ENCODE data around the gene SUGP1. TPM values are rescaled to one million over a fixed set of nuclear protein-coding genes. Genes with fewer than 3 reads are reported as not detected.

Gene SUGP1
- total RNA-seq, 1 experiment from 2014 or later: 51.2 TPM

- Mint-ChIP-seq H3K4me1 (ENCODE audit: low read depth, unreplicated experiment) (peaks cover 5% of the 10 kb centered on the region), H3K27me3 (ENCODE audit: insufficient read depth, unreplicated experiment) (no peaks in the 10 kb centered on the region), H3K4me3 (ENCODE audit: unreplicated experiment) (no peak overlapping the region), H3K27ac (ENCODE audit: unreplicated experiment) (no peak overlapping the region), H3K36me3 (ENCODE audit: insufficient read depth, unreplicated experiment) (peaks cover 41% of the 10 kb centered on the region), H3K9me3 (ENCODE audit: unreplicated experiment) (no peaks in the 10 kb centered on the region)
- no peaks in the 10 kb centered on the region for H3K4me1 ChIP-seq
- ChIA-PET CTCF (no interaction called here), POLR2A (no interaction called here)
- no TSS peak for BruUV-seq (replicated peaks)
- H3K36me3 ChIP-seq (ENCODE audit: control insufficient read depth, insufficient read depth, low read length): 0 out of 2 replicates have a peak, but pooled peaks cover 2% of the 10 kb centered on the region
- no peak for TF ChIP-seq CTCF (IDR thresholded peaks at IDR 0.05; ENCODE audit: insufficient read depth in 1 of 2, low read depth in 1 of 2, low read length in 1 of 2, severe bottlenecking in 1 of 2, unreplicated experiment in 1 of 2)
- no peak for DNase-seq
- no peaks in the 10 kb centered on the region for H3K9me3 ChIP-seq
- intact Hi-C loops (cut with micrococcal nuclease; ENCODE audit: unreplicated experiment): no loop called here
- H3K27me3 ChIP-seq (replicated peaks; ENCODE audit: control insufficient read depth, insufficient read depth, low read length): no peaks in the 10 kb centered on the region
- no peak overlapping the region for H3K4me3 ChIP-seq (ENCODE audit: low read depth, low read length)
These were observed 8.8 kb upstream of the SUGP1 start for GRCh38 chr19:19329126-19329525.

- H3K27me3 Mint-ChIP-seq (ENCODE audit: insufficient read depth, unreplicated experiment): no peaks in the 10 kb centered on the region
- no peak overlapping the region for H3K4me3 Mint-ChIP-seq (ENCODE audit: unreplicated experiment)
- H3K27ac Mint-ChIP-seq (ENCODE audit: unreplicated experiment): no peak overlapping the region
- no peak for DNase-seq
- Histone ChIP-seq H3K36me3 (ENCODE audit: control insufficient read depth, insufficient read depth, low read length) (no peaks in the 10 kb centered on the region; the same call in 1 of the 2 replicates), H3K4me3 (ENCODE audit: low read depth, low read length) (no peak overlapping the region), H3K4me1 (no peaks in the 10 kb centered on the region), H3K9me3 (no peaks in the 10 kb centered on the region), H3K27me3 (replicated peaks; ENCODE audit: control insufficient read depth, insufficient read depth, low read length) (no peaks in the 10 kb centered on the region)
- no peaks in the 10 kb centered on the region for H3K9me3 Mint-ChIP-seq (ENCODE audit: unreplicated experiment)
- intact Hi-C loops (cut with micrococcal nuclease; ENCODE audit: unreplicated experiment): no loop called here
- ChIA-PET POLR2A (no interaction called here), CTCF (interaction anchor here (0.7 kb wide), 1 partner anchor 341 kb away, joined by 9 read pairs; no protein-coding TSS in a partner anchor)
- TF ChIP-seq CTCF (IDR thresholded peaks at IDR 0.05; ENCODE audit: insufficient read depth in 1 of 2, low read depth in 1 of 2, low read length in 1 of 2, severe bottlenecking in 1 of 2, unreplicated experiment in 1 of 2): no peak
- H3K36me3 Mint-ChIP-seq (ENCODE audit: insufficient read depth, unreplicated experiment): peaks cover 45% of the 10 kb centered on the region
- peaks cover 5% of the 10 kb centered on the region for H3K4me1 Mint-ChIP-seq (ENCODE audit: low read depth, unreplicated experiment)
- BruUV-seq (replicated peaks): no TSS peak
These were observed 7.4 kb upstream of the SUGP1 start for GRCh38 chr19:19327672-19328071.

- no peak overlapping the region for H3K4me3 Mint-ChIP-seq (ENCODE audit: unreplicated experiment)
- DNase-seq: no peak
- H3K27ac Mint-ChIP-seq (ENCODE audit: unreplicated experiment): no peak overlapping the region
- H3K36me3 Mint-ChIP-seq (ENCODE audit: insufficient read depth, unreplicated experiment): peaks cover 40% of the 10 kb centered on the region
- Histone ChIP-seq H3K36me3 (ENCODE audit: control insufficient read depth, insufficient read depth, low read length) (no peaks in the 10 kb centered on the region; the same call in 1 of the 2 replicates), H3K9me3 (no peaks in the 10 kb centered on the region), H3K27me3 (replicated peaks; ENCODE audit: control insufficient read depth, insufficient read depth, low read length) (no peaks in the 10 kb centered on the region), H3K4me3 (ENCODE audit: low read depth, low read length) (no peak overlapping the region), H3K4me1 (no peaks in the 10 kb centered on the region; the same call in 1 of the 2 replicates)
- no peaks in the 10 kb centered on the region for H3K9me3 Mint-ChIP-seq (ENCODE audit: unreplicated experiment)
- ChIA-PET CTCF (interaction anchor here (1.0 kb wide), 1 partner anchor 19 kb away, joined by 3 read pairs; no protein-coding TSS in a partner anchor), POLR2A (no interaction called here)
- intact Hi-C loops (cut with micrococcal nuclease; ENCODE audit: unreplicated experiment): no loop called here
- TSS peak; percentile 12 for BruUV-seq (replicated peaks)
- no peak for TF ChIP-seq CTCF (IDR thresholded peaks at IDR 0.05; ENCODE audit: insufficient read depth in 1 of 2, low read depth in 1 of 2, low read length in 1 of 2, severe bottlenecking in 1 of 2, unreplicated experiment in 1 of 2)
- peaks cover 5% of the 10 kb centered on the region for H3K4me1 Mint-ChIP-seq (ENCODE audit: low read depth, unreplicated experiment)
- no peaks in the 10 kb centered on the region for H3K27me3 Mint-ChIP-seq (ENCODE audit: insufficient read depth, unreplicated experiment)
These were observed 3.9 kb upstream of the SUGP1 start for GRCh38 chr19:19324059-19324770.

All from Caco-2 (cell line).